ENCODE data around the gene CHCHD3. TPM values are rescaled to one million over a fixed set of nuclear protein-coding genes. Genes with fewer than 3 reads are reported as not detected.

Gene CHCHD3
- total and polyA plus RNA-seq, 4 donors = 25.5 to 37.8 (median 31.8) TPM

- no peak for TF ChIP-seq YY1 (IDR thresholded peaks at IDR 0.05)
- no peak for TF ChIP-seq EGR1 (IDR thresholded peaks at IDR 0.05; ENCODE audit: low read depth in 2 of 2)
- TF ChIP-seq NR2F2 (IDR thresholded peaks at IDR 0.05) = no peak
- no peak for TF ChIP-seq HNF4G (IDR thresholded peaks at IDR 0.05)
- TF ChIP-seq, protein P1, sequence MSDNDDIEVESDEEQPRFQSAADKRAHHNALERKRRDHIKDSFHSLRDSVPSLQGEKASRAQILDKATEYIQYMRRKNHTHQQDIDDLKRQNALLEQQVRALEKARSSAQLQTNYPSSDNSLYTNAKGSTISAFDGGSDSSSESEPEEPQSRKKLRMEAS (IDR thresholded peaks at IDR 0.05) = no peak
Measured at GRCh38 chr7:133027397-133027796, 54.5 kb downstream of the CHCHD3 start (continued).

DNA sequence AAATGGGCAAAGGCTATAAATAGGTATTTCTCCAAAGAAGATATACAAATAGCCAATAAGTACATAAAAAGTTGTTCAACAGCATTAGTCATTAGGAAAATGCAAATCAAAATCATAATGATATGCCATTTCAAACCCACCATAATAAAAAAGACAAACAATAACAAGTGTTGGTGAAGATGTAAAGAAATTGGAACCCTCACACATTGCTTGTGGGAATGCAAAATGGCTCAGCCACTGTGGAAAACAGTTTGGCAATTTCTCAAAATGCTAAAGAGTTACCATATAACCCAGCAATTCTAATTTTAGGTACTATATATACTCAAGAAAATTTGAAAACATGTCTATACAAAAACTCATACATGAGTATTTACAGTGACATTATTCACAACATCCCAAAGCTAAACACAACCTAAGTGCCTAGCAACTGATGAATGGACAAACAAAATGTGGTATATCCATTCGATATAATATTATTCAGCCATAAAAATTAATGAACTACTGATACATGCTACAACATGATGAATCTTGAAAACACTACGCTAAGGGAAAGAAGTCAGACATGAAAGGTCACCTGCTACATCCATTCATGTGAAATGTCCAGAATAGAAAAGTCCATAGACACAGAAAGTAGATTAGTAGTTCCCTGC lies 55.6 kb downstream of the CHCHD3 start:
- no peak for DNase-seq (ENCODE audit: low spot score)
- no peaks in the 10 kb centered on the region for H3K9me3 ChIP-seq (ENCODE audit: control insufficient read depth in 4 of 4, low read length in 3 of 4)
- H3K36me3 ChIP-seq (ENCODE audit: control insufficient read depth in 4 of 4, insufficient read depth in 3 of 4, low read depth in 1 of 4, low read length in 3 of 4) = peaks cover 0 to 6% (median 0%) of the 10 kb centered on the region in 4 donors
- H3K27me3 ChIP-seq (ENCODE audit: control insufficient read depth in 4 of 4, insufficient read depth in 4 of 4, low read length in 3 of 4) = no peaks in the 10 kb centered on the region
- H3K4me1 ChIP-seq (ENCODE audit: control insufficient read depth in 4 of 4, insufficient read depth in 4 of 4, low read length in 3 of 4) = no peaks in the 10 kb centered on the region
- H3K27ac ChIP-seq (ENCODE audit: low read depth in 1 of 2, low read length in 2 of 2) = no peak overlapping the region
- 99% methylated on average over 2 of the region's 2 CpGs for WGBS
- no peak overlapping the region for H3K9ac ChIP-seq (ENCODE audit: low read depth in 1 of 2, low read length in 2 of 2)
- no peak overlapping the region for H3K4me3 ChIP-seq (ENCODE audit: low read depth in 1 of 3, low read length in 3 of 3)
- no peak for TF ChIP-seq NR2F2 (IDR thresholded peaks at IDR 0.05)
- TF ChIP-seq TAF1 (conservative IDR thresholded peaks at IDR 0.05) = no peak

DNA sequence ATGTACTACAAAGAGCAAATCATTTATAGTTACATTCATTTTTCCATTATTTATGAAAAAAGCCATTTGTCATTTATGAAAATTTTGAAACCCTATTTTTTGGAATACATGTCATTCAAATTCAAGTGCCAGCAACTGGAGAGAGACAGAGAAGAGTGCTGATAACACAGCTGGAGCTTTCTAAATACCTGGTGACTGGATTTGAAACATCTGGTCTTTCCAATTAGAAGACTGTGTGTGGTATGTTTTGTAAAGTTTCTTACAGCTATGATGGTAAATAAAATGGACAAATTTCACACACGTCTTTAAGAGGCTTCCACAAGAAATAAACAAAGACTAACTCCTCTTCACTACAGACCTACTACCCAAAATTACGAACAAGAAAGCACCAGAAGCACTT lies 56.8 kb downstream of the CHCHD3 start:
- 93% methylated on average over 2 of the region's 2 CpGs for WGBS

More for the DNA sequence above, 56.8 kb downstream of the CHCHD3 start:
- Histone ChIP-seq H3K27ac (ENCODE audit: low read depth in 1 of 2, low read length in 2 of 2) (no peak overlapping the region), H3K9me3 (ENCODE audit: control insufficient read depth in 4 of 4, low read length in 3 of 4) (no peaks in the 10 kb centered on the region), H3K27me3 (ENCODE audit: control insufficient read depth in 4 of 4, insufficient read depth in 4 of 4, low read length in 3 of 4) (no peaks in the 10 kb centered on the region), H3K9ac (ENCODE audit: low read depth in 1 of 2, low read length in 2 of 2) (no peak overlapping the region), H3K4me1 (ENCODE audit: control insufficient read depth in 4 of 4, insufficient read depth in 4 of 4, low read length in 3 of 4) (peaks cover 0 to 2% (median 0%) of the 10 kb centered on the region in 4 donors), H3K36me3 (ENCODE audit: control insufficient read depth in 4 of 4, insufficient read depth in 3 of 4, low read depth in 1 of 4, low read length in 3 of 4) (peaks cover 0 to 6% (median under 1%) of the 10 kb centered on the region in 4 donors), H3K4me3 (ENCODE audit: low read depth in 1 of 3, low read length in 3 of 3) (no peak overlapping the region)
- TF ChIP-seq, protein P2, sequence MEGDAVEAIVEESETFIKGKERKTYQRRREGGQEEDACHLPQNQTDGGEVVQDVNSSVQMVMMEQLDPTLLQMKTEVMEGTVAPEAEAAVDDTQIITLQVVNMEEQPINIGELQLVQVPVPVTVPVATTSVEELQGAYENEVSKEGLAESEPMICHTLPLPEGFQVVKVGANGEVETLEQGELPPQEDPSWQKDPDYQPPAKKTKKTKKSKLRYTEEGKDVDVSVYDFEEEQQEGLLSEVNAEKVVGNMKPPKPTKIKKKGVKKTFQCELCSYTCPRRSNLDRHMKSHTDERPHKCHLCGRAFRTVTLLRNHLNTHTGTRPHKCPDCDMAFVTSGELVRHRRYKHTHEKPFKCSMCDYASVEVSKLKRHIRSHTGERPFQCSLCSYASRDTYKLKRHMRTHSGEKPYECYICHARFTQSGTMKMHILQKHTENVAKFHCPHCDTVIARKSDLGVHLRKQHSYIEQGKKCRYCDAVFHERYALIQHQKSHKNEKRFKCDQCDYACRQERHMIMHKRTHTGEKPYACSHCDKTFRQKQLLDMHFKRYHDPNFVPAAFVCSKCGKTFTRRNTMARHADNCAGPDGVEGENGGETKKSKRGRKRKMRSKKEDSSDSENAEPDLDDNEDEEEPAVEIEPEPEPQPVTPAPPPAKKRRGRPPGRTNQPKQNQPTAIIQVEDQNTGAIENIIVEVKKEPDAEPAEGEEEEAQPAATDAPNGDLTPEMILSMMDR (IDR thresholded peaks at IDR 0.05; ENCODE audit: low read depth, low read length, missing input control) = no peak
- TF ChIP-seq HNF4G (IDR thresholded peaks at IDR 0.05) (no peak), RXRA (IDR thresholded peaks at IDR 0.05) (no peak), GABPA (IDR thresholded peaks at IDR 0.05 in 1 of 2, conservative IDR thresholded peaks at IDR 0.05 in 1 of 2) (no peak), RAD21 (IDR thresholded peaks at IDR 0.05) (no peak), YY1 (IDR thresholded peaks at IDR 0.05) (no peak), FOXA1 (IDR thresholded peaks at IDR 0.05) (no peak), SP1 (IDR thresholded peaks at IDR 0.05) (no peak), NR2F2 (IDR thresholded peaks at IDR 0.05) (no peak), FOXA2 (IDR thresholded peaks at IDR 0.05) (no peak), JUND (IDR thresholded peaks at IDR 0.05) (no peak), EGR1 (IDR thresholded peaks at IDR 0.05; ENCODE audit: low read depth in 2 of 2) (no peak), TAF1 (conservative IDR thresholded peaks at IDR 0.05) (no peak), HNF4A (conservative IDR thresholded peaks at IDR 0.05) (no peak)
- TF ChIP-seq, protein P1 (IDR thresholded peaks at IDR 0.05) = no peak
- TF ChIP-seq, protein P3, sequence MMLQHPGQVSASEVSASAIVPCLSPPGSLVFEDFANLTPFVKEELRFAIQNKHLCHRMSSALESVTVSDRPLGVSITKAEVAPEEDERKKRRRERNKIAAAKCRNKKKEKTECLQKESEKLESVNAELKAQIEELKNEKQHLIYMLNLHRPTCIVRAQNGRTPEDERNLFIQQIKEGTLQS (IDR thresholded peaks at IDR 0.05) = no peak
- TF ChIP-seq, protein P4, sequence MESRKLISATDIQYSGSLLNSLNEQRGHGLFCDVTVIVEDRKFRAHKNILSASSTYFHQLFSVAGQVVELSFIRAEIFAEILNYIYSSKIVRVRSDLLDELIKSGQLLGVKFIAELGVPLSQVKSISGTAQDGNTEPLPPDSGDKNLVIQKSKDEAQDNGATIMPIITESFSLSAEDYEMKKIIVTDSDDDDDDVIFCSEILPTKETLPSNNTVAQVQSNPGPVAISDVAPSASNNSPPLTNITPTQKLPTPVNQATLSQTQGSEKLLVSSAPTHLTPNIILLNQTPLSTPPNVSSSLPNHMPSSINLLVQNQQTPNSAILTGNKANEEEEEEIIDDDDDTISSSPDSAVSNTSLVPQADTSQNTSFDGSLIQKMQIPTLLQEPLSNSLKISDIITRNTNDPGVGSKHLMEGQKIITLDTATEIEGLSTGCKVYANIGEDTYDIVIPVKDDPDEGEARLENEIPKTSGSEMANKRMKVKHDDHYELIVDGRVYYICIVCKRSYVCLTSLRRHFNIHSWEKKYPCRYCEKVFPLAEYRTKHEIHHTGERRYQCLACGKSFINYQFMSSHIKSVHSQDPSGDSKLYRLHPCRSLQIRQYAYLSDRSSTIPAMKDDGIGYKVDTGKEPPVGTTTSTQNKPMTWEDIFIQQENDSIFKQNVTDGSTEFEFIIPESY (IDR thresholded peaks at IDR 0.05) = no peak
- no peak for DNase-seq (ENCODE audit: low spot score)

Measured in liver (tissue), 9 donors.